Heart right ventricle (tissue), 16 donors: ENCODE data around the gene DENND2A. TPM values are rescaled to one million over a fixed set of nuclear protein-coding genes. Genes with fewer than 3 reads are reported as not detected.

Experiments used
- ATAC-seq, 8 donors: fragments of 200-7000 bp; cut with Tn5 transposase; one replicate each; pipeline ENCODE4 v1.9.1; 2020; ENCODE audit warnings: mild to moderate bottlenecking in 8 of 8, moderate library complexity in 8 of 8, moderate number of reproducible peaks in 1 of 8
- DNase-seq, 2 donors: peaks; one replicate each; pipeline ENCODE4 v3.0.0-alpha.2; 2020
- H3K27ac ChIP-seq, 10 donors: fragments of 200-600 bp; sonication (generic) in 2 of 10; one replicate each; pipeline versions ENCODE4 v1.5.0 to v1.8.0; 2020 to 2022; ENCODE audit warnings: mild to moderate bottlenecking in 3 of 10
- H3K27me3 ChIP-seq, 7 donors: fragments of 200-600 bp; one replicate each; pipeline ENCODE4 v1.8.0; 2021 to 2022; ENCODE audit warnings: mild to moderate bottlenecking in 2 of 7
- H3K36me3 ChIP-seq, 9 donors: fragments of 200-600 bp; sonication (generic) in 1 of 9; one replicate each; pipeline versions ENCODE4 v1.5.0 to v1.8.0; 2020 to 2022; ENCODE audit warnings: mild to moderate bottlenecking in 2 of 9
- H3K4me1 ChIP-seq, 9 donors: fragments of 200-600 bp; sonication (generic) in 1 of 9; one replicate each; pipeline versions ENCODE4 v1.5.0 to v1.8.0; 2020 to 2022; ENCODE audit warnings: mild to moderate bottlenecking in 4 of 9
- H3K4me3 ChIP-seq, 10 donors: fragments of 200-600 bp; sonication (generic) in 2 of 10; one replicate each; pipeline versions ENCODE4 v1.5.0 to v1.8.0; 2020 to 2022; ENCODE audit warnings: mild to moderate bottlenecking in 7 of 10, moderate library complexity in 2 of 10
- H3K9me3 ChIP-seq, 11 donors: fragments of 200-600 bp in 10 of 11; sonication (generic) in 2 of 11; one replicate each; pipeline versions ENCODE4 v1.5.0 to v1.8.0; 2013 to 2022; ENCODE audit warnings: mild to moderate bottlenecking in 2 of 11, control low read depth in 1 of 11, moderate library complexity in 1 of 11
- WGBS, 2 donors: extraction: QIAGEN DNeasy Blood & Tissue Kit; methylation state at CpG; one replicate each; pipeline ENCODE4 v1.1.7; 2013; ENCODE audit warnings: inconsistent platforms in 1 of 2; 5-methylcytosine and 5-hydroxymethylcytosine counted together
- intact Hi-C, 10 donors: fragments of 100-400 bp; cut with DNase I; formaldehyde crosslinking; loops; one replicate each; pipeline versions ENCODE4 v1.11.1 to v1.14.2; 2022
- polyA plus RNA-seq, 2 donors: library from polyadenylated mRNA; stranded (reverse); fragments of 200-250 nt; gene quantifications; one replicate each; pipeline ENCODE4 v1.2.3, GENCODE V29; 2013
- total RNA-seq, 10 donors: library from RNA; stranded (reverse); fragmentation: NEBNext Ultra II Directional in 3 of 10; extraction: Animal tissue kit (Norgen Biotek cat#: 25700) in 3 of 10; gene quantifications; one replicate each; pipeline versions ENCODE4 v1.2.1 to v1.2.4, GENCODE V29; 2021 to 2023
- TF ChIP-seq, protein P1 (sequence below), 9 donors: fragments of 200-600 bp; sonication (generic) in 2 of 9; IDR thresholded peaks; one replicate each; pipeline versions ENCODE4 v1.5.0 to v1.8.0; 2021 to 2022; ENCODE audit warnings: antibody characterized with exemption in 9 of 9, mild to moderate bottlenecking in 5 of 9, moderate library complexity in 1 of 9
- donor health status: Arrhythmogenic right ventricular cardiomyopathy.
- donor health status: ischemic (EF 13 %, LVEDD 7.1; RV severe dilation, severe dysfunction).
- donor health status: healthy with polysubstance abuse.
- donor health status: DM: no; HTN: yes; CAD: no.
- donor health status: DM: no; HTN: no; CAD: no.
- donor health status: ischemic (EF 25% LVEDD 6.9; RV normal size, moderate dysfunction).
- donor health status: ischemic (EF 25% LVEDD 5.7; RV mildly dilated, moderate dysfunction).
- donor health status: healthy.
- donor health status: DM: yes; HTN: yes; CAD: no.
- donor health status: Ischemic cardiomyopathy.
- donor health status: ischemic (EF 35%, LVEDD 5.7; RV mildly dilated, moderate dysfunction).
- donor health status: nonischemic (EF 11% LVEDD 7.7; RV severe dilation, severe dysfunction).
- donor health status: DM: yes; HTN: yes; CAD: no.
- donor health status: PGD.
- donor health status: ischemic (EF 29% LVEDD 5.4; RV normal size, mild dysfunction).
- donor health status: nonischemic (EF 23%, LVEDD 6.1; RV moderate dilation, normal function).

The DENND2A gene
- total and polyA plus RNA-seq, 12 donors = 3.8 to 16.9 (median 9.8) TPM

DNA sequence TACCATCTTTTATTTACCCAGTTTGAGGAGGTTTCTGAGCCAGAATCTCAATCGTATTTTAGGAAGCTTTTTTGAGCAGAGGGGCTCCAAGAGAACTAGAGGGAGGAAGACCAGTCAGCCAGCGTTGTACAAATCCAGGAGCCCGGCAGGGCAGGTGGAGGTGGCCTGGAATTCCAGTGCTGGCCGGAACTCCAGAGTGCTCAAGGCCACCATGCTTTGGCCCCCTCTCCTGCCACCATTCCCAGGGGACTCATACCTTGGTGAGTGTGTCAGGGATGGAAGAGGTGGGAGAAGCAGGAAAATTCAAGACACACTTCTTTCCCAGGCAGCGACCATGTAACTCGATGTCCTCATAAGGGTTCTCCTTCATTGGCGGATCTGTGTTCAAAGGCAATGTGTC is 55.3 kb downstream of the DENND2A start:
- no peak for DNase-seq
- 95 to 96% methylated on average over 7 of the region's 7 CpGs for WGBS, 2 donors
- Histone ChIP-seq H3K9me3 (no peaks in the 10 kb centered on the region), H3K4me3 (no peak overlapping the region), H3K36me3 (peaks cover 0 to 73% (median 0%) of the 10 kb centered on the region in 9 donors), H3K4me1 (no peaks in the 10 kb centered on the region), H3K27ac (no peak overlapping the region), H3K27me3 (no peaks in the 10 kb centered on the region)
- TF ChIP-seq, protein P1, sequence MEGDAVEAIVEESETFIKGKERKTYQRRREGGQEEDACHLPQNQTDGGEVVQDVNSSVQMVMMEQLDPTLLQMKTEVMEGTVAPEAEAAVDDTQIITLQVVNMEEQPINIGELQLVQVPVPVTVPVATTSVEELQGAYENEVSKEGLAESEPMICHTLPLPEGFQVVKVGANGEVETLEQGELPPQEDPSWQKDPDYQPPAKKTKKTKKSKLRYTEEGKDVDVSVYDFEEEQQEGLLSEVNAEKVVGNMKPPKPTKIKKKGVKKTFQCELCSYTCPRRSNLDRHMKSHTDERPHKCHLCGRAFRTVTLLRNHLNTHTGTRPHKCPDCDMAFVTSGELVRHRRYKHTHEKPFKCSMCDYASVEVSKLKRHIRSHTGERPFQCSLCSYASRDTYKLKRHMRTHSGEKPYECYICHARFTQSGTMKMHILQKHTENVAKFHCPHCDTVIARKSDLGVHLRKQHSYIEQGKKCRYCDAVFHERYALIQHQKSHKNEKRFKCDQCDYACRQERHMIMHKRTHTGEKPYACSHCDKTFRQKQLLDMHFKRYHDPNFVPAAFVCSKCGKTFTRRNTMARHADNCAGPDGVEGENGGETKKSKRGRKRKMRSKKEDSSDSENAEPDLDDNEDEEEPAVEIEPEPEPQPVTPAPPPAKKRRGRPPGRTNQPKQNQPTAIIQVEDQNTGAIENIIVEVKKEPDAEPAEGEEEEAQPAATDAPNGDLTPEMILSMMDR (IDR thresholded peaks at IDR 0.05) = no peak
- intact Hi-C loops = no loop called here
- no peak for ATAC-seq

- H3K27ac ChIP-seq = no peak overlapping the region
- H3K4me1 ChIP-seq = no peaks in the 10 kb centered on the region
- ATAC-seq (no peak), DNase-seq (no peak)
- TF ChIP-seq, protein P1 (IDR thresholded peaks at IDR 0.05) = no peak
- no peaks in the 10 kb centered on the region for H3K27me3 ChIP-seq
- intact Hi-C loops = no loop called here
- no peaks in the 10 kb centered on the region for H3K9me3 ChIP-seq
- 95 to 97% methylated on average over 4 of the region's 4 CpGs for WGBS, 2 donors
- no peak overlapping the region for H3K4me3 ChIP-seq
- peaks cover 0 to 83% (median 0%) of the 10 kb centered on the region in 9 donors for H3K36me3 ChIP-seq
These were observed 56.3 kb downstream of the DENND2A start for GRCh38 chr7:140584195-140584851.

DNA sequence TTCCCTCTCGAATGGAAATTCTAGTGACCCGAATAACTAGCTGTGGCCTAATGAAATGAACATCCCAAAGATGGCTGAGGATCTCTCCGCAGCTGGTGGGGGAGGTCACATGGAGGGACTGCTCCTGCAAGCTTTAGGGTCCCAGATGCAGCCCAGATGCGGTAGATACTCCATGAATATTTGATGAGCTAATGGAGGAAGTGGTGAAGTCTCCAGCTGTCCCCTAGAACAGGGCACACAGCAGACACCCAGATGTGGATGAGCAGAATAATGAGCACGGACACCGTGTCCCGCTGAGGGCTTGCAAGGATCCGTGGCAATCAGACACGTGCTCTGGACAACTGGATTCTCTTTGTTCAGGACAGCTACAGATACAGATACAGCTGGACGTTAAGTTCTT is 59.2 kb downstream of the DENND2A start:
- Histone ChIP-seq H3K36me3 (peaks cover 0 to 97% (median 0%) of the 10 kb centered on the region in 9 donors), H3K27me3 (no peaks in the 10 kb centered on the region), H3K4me3 (no peak overlapping the region), H3K27ac (no peak overlapping the region), H3K9me3 (no peaks in the 10 kb centered on the region), H3K4me1 (peaks cover 0 to 5% (median 0%) of the 10 kb centered on the region in 9 donors)
- intact Hi-C loops = no loop called here
- TF ChIP-seq, protein P1 (IDR thresholded peaks at IDR 0.05) = no peak
- WGBS, 2 donors = 80 to 85% methylated on average over 10 of the region's 10 CpGs
- ATAC-seq (peak in 1 of 8 donors; percentile 35), DNase-seq (no peak)

- intact Hi-C loops = no loop called here
- TF ChIP-seq, protein P1 (IDR thresholded peaks at IDR 0.05) = no peak
These were observed 63.0 kb downstream of the DENND2A start for GRCh38 chr7:140577651-140578050.

More at GRCh38 chr7:140577651-140578050, 63.0 kb downstream of the DENND2A start:
- Histone ChIP-seq H3K9me3 (no peaks in the 10 kb centered on the region), H3K27me3 (no peaks in the 10 kb centered on the region), H3K4me1 (peaks cover 0 to 5% (median 0%) of the 10 kb centered on the region in 9 donors), H3K27ac (peak overlapping the region in 3 of 10 donors; percentile 52 to 78 (median 61)), H3K36me3 (peaks cover 0 to 94% (median 0%) of the 10 kb centered on the region in 9 donors), H3K4me3 (no peak overlapping the region)
- no peak for ATAC-seq
- whole genome bisulfite sequencing, 2 donors = 91 to 92% methylated on average over 5 of the region's 5 CpGs
- no peak for DNase-seq
